Measurements from ENCODE around the gene CPPED1.

DNA sequence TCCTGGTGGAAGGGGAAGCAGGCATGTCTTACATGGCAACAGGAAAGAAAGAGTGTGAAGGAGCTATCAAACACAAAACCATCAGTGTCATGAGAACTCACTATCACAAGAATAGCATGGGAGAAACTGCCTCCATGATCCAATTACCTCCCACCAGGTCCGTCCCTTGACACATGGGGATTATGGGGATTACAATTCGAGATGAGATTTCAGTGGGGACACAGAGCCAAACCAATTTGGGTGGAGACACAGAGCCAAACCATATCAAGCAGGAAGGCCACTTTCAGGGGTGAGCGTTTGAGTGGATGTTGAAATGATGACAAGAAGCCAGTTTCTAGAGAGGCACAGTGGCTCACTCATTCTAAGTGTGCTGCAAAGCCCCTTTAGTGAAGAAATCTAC, 143.8 kb downstream of the CPPED1 start:
- TF ChIP-seq, protein P1, sequence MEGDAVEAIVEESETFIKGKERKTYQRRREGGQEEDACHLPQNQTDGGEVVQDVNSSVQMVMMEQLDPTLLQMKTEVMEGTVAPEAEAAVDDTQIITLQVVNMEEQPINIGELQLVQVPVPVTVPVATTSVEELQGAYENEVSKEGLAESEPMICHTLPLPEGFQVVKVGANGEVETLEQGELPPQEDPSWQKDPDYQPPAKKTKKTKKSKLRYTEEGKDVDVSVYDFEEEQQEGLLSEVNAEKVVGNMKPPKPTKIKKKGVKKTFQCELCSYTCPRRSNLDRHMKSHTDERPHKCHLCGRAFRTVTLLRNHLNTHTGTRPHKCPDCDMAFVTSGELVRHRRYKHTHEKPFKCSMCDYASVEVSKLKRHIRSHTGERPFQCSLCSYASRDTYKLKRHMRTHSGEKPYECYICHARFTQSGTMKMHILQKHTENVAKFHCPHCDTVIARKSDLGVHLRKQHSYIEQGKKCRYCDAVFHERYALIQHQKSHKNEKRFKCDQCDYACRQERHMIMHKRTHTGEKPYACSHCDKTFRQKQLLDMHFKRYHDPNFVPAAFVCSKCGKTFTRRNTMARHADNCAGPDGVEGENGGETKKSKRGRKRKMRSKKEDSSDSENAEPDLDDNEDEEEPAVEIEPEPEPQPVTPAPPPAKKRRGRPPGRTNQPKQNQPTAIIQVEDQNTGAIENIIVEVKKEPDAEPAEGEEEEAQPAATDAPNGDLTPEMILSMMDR (conservative IDR thresholded peaks at IDR 0.05 in 1 of 2, IDR thresholded peaks at IDR 0.05 in 1 of 2; ENCODE audit: low read depth in 1 of 2, low read length in 2 of 2) = no peak
- no peak for TF ChIP-seq EZH2 (IDR thresholded peaks at IDR 0.05; ENCODE audit: low read length, missing control alignments)

Data from fibroblast of lung (primary cell).